GM23338 (cell line): ENCODE measurements around the gene KAZN. TPM values are rescaled to one million over a fixed set of nuclear protein-coding genes. Genes with fewer than 3 reads are reported as not detected.

Experiments
- ATAC-seq: fragments of 200-7000 bp; cut with Tn5 transposase; 3 replicates; pipeline ENCODE4 v1.9.1; 2020
- DNase-seq: peaks from one replicate; pipeline ENCODE4 v3.0.0-alpha.2; 2015; ENCODE audit warnings: low spot score
- H2AFZ ChIP-seq: fragments of 200-600 bp; sonication (generic); 2 replicates; pipeline ENCODE4 v1.8.0; 2016; ENCODE audit warnings: antibody characterized with exemption, mild to moderate bottlenecking, moderate library complexity
- H3F3A ChIP-seq: fragments of 200-600 bp; sonication (generic); replicated peaks from 2 replicates; pipeline ENCODE4 v1.8.0; 2017; ENCODE audit warnings: antibody characterized with exemption, mixed run types, low read depth
- H3K27ac ChIP-seq: fragments of 200-600 bp; sonication (generic); 2 replicates; pipeline ENCODE4 v1.6.1; 2016; ENCODE audit warnings: low read depth
- H3K27me3 ChIP-seq: fragments of 200-600 bp; sonication (generic); 2 replicates; pipeline ENCODE4 v1.8.0; 2016; ENCODE audit warnings: mild to moderate bottlenecking, mixed run types, moderate library complexity; ENCODE audit not compliant: insufficient read depth
- H3K36me3 ChIP-seq: fragments of 200-600 bp; sonication (generic); 2 replicates; pipeline ENCODE4 v1.8.0; 2016; ENCODE audit warnings: mild to moderate bottlenecking; ENCODE audit not compliant: insufficient read depth
- H3K4me1 ChIP-seq: fragments of 200-600 bp; sonication (generic); 2 replicates; pipeline ENCODE4 v1.8.0; 2016; ENCODE audit warnings: mild to moderate bottlenecking, moderate library complexity; ENCODE audit not compliant: insufficient read depth
- H3K4me2 ChIP-seq: fragments of 200-600 bp; sonication (generic); 2 replicates; pipeline ENCODE4 v1.7.1; 2017; ENCODE audit warnings: mixed run types
- H3K4me3 ChIP-seq: fragments of 200-600 bp; sonication (generic); 2 replicates; pipeline ENCODE4 v1.6.1; 2016; ENCODE audit warnings: mixed run types
- H3K79me2 ChIP-seq: fragments of 200-600 bp; sonication (generic); replicated peaks from 2 replicates; pipeline ENCODE4 v1.8.0; 2017; ENCODE audit warnings: mild to moderate bottlenecking; ENCODE audit not compliant: insufficient read depth
- H3K9me2 ChIP-seq: fragments of 200-600 bp; sonication (generic); 2 replicates; pipeline ENCODE4 v1.8.0; 2017; ENCODE audit not compliant: insufficient read depth
- H4K20me1 ChIP-seq: fragments of 200-600 bp; sonication (generic); replicated peaks from 2 replicates; pipeline ENCODE4 v1.8.0; 2017; ENCODE audit warnings: mild to moderate bottlenecking; ENCODE audit not compliant: insufficient read depth
- H3K27ac Mint-ChIP-seq: 2 replicates; pipeline ENCODE4 v1.8.0; 2020; ENCODE audit warnings: inconsistent platforms, mild to moderate bottlenecking, moderate library complexity, mixed read lengths
- H3K27me3 Mint-ChIP-seq: 3 replicates; pipeline ENCODE4 v1.8.0; 2022; ENCODE audit warnings: low read depth, mild to moderate bottlenecking, moderate library complexity, mixed read lengths, inconsistent platforms; ENCODE audit not compliant: insufficient read depth, poor library complexity
- H3K36me3 Mint-ChIP-seq: 3 replicates; pipeline ENCODE4 v1.8.0; 2021; ENCODE audit warnings: low read depth, mild to moderate bottlenecking, inconsistent platforms, moderate library complexity, mixed read lengths
- H3K4me1 Mint-ChIP-seq: 3 replicates; pipeline ENCODE4 v1.8.0; 2020; ENCODE audit warnings: mild to moderate bottlenecking, inconsistent platforms, mixed read lengths
- H3K4me3 Mint-ChIP-seq: 3 replicates; pipeline ENCODE4 v1.8.0; 2021; ENCODE audit warnings: moderate library complexity, mild to moderate bottlenecking, inconsistent platforms, mixed read lengths
- H3K9me3 Mint-ChIP-seq: 3 replicates; pipeline ENCODE4 v1.8.0; 2020; ENCODE audit warnings: moderate library complexity, mild to moderate bottlenecking, inconsistent platforms, mixed read lengths
- CREB1 ChIP-seq: fragments of 250-450 bp; sonication (Bioruptor Pico); IDR thresholded peaks from 2 replicates; pipeline ENCODE4 v1.5.0; 2020; ENCODE audit warnings: low read depth, mild to moderate bottlenecking, moderate library complexity
- CTCF ChIP-seq, 2 experiments: fragments of 200-600 bp in 1 of 2; sonication (generic) in 1 of 2; conservative IDR thresholded peaks; 2 replicates each; pipeline versions ENCODE4 v1.5.1 to v1.6.1; 2016 to 2017; ENCODE audit warnings: antibody characterized with exemption in 2 of 2, low read depth in 2 of 2, mild to moderate bottlenecking in 2 of 2, moderate library complexity in 1 of 2
- ETS1 ChIP-seq: IDR thresholded peaks from 2 replicates; pipeline ENCODE4 v1.6.1; 2016; ENCODE audit warnings: antibody characterized with exemption
- EZH2phosphoT487 ChIP-seq: fragments of 200-600 bp; sonication (generic); IDR thresholded peaks from one replicate; pipeline ENCODE4 v1.8.1; 2018; ENCODE audit warnings: antibody characterized with exemption; ENCODE audit not compliant: unreplicated experiment
- NANOG ChIP-seq: IDR thresholded peaks from 2 replicates; pipeline ENCODE4 v1.6.1; 2016; ENCODE audit warnings: antibody characterized with exemption, borderline replicate concordance
- POLR2AphosphoS5 ChIP-seq: IDR thresholded peaks from 2 replicates; pipeline ENCODE4 v1.6.1; 2016; ENCODE audit warnings: antibody characterized with exemption, low read depth
- REST ChIP-seq: IDR thresholded peaks from one replicate; pipeline ENCODE4 v1.6.1; 2018; ENCODE audit warnings: antibody characterized with exemption; ENCODE audit not compliant: unreplicated experiment
- STAT1 ChIP-seq: IDR thresholded peaks from one replicate; pipeline ENCODE4 v1.6.1; 2016; ENCODE audit warnings: antibody characterized with exemption; ENCODE audit not compliant: unreplicated experiment
- polyA plus RNA-seq: library from polyadenylated mRNA; unstranded; fragments of >200 nt; fragmentation: Nextera tagmentation; extraction: Ambion mirVana; gene quantifications from 2 replicates; pipeline ENCODE4 v1.2.1, GENCODE V29; 2016
- total RNA-seq: library from RNA; depleted of rRNA; stranded (reverse); fragments of >200 nt; shearing (Covaris generic); gene quantifications from 2 replicates; pipeline ENCODE4 v1.2.3, GENCODE V29; 2014

The KAZN gene
- total and polyA plus RNA-seq, 2 experiments from 2014 or later = 9.9 to 15.0 TPM

GRCh38 chr1:15153184-15153841 lies 554.8 kb downstream of the KAZN start, which contains the start of gene TMEM51 (continued):
- TF ChIP-seq EZH2phosphoT487 (no peak), NANOG (no peak), POLR2AphosphoS5 (peak; percentile 68)

GRCh38 chr1:15153842-15154479 lies 555.5 kb downstream of the KAZN start:
- no peaks in the 10 kb centered on the region for H3K36me3 ChIP-seq
- H4K20me1 ChIP-seq = peaks cover 10% of the 10 kb centered on the region
- H3K79me2 ChIP-seq = peaks cover 6% of the 10 kb centered on the region
- Mint-ChIP-seq H3K4me1 (peaks cover 52% of the 10 kb centered on the region), H3K4me3 (peak overlapping the region; percentile 77), H3K36me3 (no peaks in the 10 kb centered on the region), H3K27ac (no peak overlapping the region), H3K27me3 (peaks cover 29% of the 10 kb centered on the region), H3K9me3 (no peaks in the 10 kb centered on the region)
- H3K27ac ChIP-seq = no peak overlapping the region
- H3K4me3 ChIP-seq = peak overlapping the region; percentile 87
- no peaks in the 10 kb centered on the region for H3F3A ChIP-seq
- H3K4me2 ChIP-seq = peak overlapping the region; percentile 92
- H3K27me3 ChIP-seq = peaks cover 35% of the 10 kb centered on the region
- ATAC-seq (peak; percentile 47), DNase-seq (peak; percentile 81)
- peaks cover 5% of the 10 kb centered on the region; the same call in 1 of the 2 replicates for H3K4me1 ChIP-seq
- no peak for TF ChIP-seq STAT1
- TF ChIP-seq ETS1 = no peak
- TF ChIP-seq EZH2phosphoT487 = no peak
- TF ChIP-seq NANOG = no peak
- TF ChIP-seq CTCF (conservative IDR thresholded peaks at IDR 0.05; ENCODE audit: low read depth in 2 of 2) = peak; percentile 65 to 70
- TF ChIP-seq REST = no peak
- TF ChIP-seq CREB1 (CRISPR knock-in tag) = peak; percentile 33; the same call in 1 of the 2 replicates
- TF ChIP-seq POLR2AphosphoS5 = no peak; the same call in 1 of the 2 replicates
- H3K9me2 ChIP-seq = no peaks in the 10 kb centered on the region
- H2AFZ ChIP-seq = peak overlapping the region; percentile 66; the same call in 1 of the 2 replicates
